HG03521 (cell line): Measurements from ENCODE around the gene RASSF3.
A peak's percentile ranks its signal among the peaks of the same experiment; 100 is the strongest.
"Not testable (repeated sequence)": the region's sequence is repeated elsewhere in the genome, so short reads cannot be mapped to it uniquely, and the experiment has no call there.

Experiments used
- ATAC-seq: cut with Tn5 transposase; IDR thresholded peaks from one replicate; pipeline ENCODE4 v1.9.1; 2021; ENCODE audit warnings: mild to moderate bottlenecking, moderate library complexity; ENCODE audit not compliant: unreplicated experiment

The RASSF3 gene

GRCh38 chr12:64610079-64610659 is at the start of gene RASSF3:
RASSF3 (plus strand) TSS chr12:64610495; CDS start chr12:64610633, 138 bp downstream.
- peak; percentile 55 for ATAC-seq

- no peak for ATAC-seq
These were observed 48.8 kb upstream of the RASSF3 start for GRCh38 chr12:64561302-64562136.

- ATAC-seq = no peak
These were observed 44.2 kb upstream of the RASSF3 start for GRCh38 chr12:64566122-64566521.

GRCh38 chr12:64566831-64567517 is 43.3 kb upstream of the RASSF3 start:
- no peak for ATAC-seq

- ATAC-seq = no peak
These were observed 42.7 kb upstream of the RASSF3 start for GRCh38 chr12:64567570-64567969.

GRCh38 chr12:64568298-64568697 is 42.0 kb upstream of the RASSF3 start:
- ATAC-seq = no peak

- no peak for ATAC-seq
These were observed 40.2 kb upstream of the RASSF3 start for GRCh38 chr12:64569923-64570691.

- no peak for ATAC-seq
These were observed 38.9 kb upstream of the RASSF3 start for GRCh38 chr12:64571411-64571810.

- no peak for ATAC-seq
These were observed 38.1 kb upstream of the RASSF3 start for GRCh38 chr12:64572241-64572640.

GRCh38 chr12:64574837-64575236 is 35.5 kb upstream of the RASSF3 start:
- no peak for ATAC-seq

GRCh38 chr12:64577046-64577445 is 33.2 kb upstream of the RASSF3 start:
- ATAC-seq = no peak

- ATAC-seq = no peak
These were observed 31.7 kb upstream of the RASSF3 start for GRCh38 chr12:64578566-64578965.

GRCh38 chr12:64580681-64581080 is 29.6 kb upstream of the RASSF3 start:
- ATAC-seq = no peak

- no peak for ATAC-seq
These were observed 28.2 kb upstream of the RASSF3 start for GRCh38 chr12:64582114-64582513.

- no peak for ATAC-seq
These were observed 27.4 kb upstream of the RASSF3 start for GRCh38 chr12:64582862-64583261.

- ATAC-seq = not testable (repeated sequence)
These were observed 26.9 kb upstream of the RASSF3 start for GRCh38 chr12:64583395-64583770.

- ATAC-seq = no peak
These were observed 26.4 kb upstream of the RASSF3 start for GRCh38 chr12:64583771-64584421.

- ATAC-seq = no peak
These were observed 25.2 kb upstream of the RASSF3 start for GRCh38 chr12:64585104-64585503.

GRCh38 chr12:64587447-64587846 is 22.8 kb upstream of the RASSF3 start:
- ATAC-seq = no peak

- no peak for ATAC-seq
These were observed 20.1 kb upstream of the RASSF3 start for GRCh38 chr12:64590183-64590582.
